ENCODE measurements around the gene SPANXN2.

DNA sequence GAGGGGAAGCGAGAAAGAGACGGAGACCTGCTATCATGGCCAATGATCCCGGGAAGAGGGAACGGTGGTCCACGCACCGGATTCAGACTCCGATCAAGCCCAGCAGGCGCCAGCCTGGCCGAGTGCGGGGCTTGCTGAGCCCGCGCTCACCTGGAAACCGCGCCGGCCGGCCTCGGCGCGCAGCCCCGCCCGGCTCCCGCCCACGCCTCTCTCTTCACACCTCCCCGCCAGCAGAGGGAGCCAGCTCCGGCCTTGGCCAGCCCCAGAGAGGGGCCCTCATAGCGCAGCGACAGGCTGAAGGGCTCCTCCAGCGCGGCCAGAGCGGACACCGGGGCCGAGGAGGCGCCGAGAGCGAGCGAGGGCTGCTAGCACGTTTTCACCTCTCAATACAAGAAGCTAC, 36.8 kb upstream of the SPANXN2 start:
- no peak for TF ChIP-seq POLR2A (IDR thresholded peaks at IDR 0.05; ENCODE audit: low read depth, low read length)
- TF ChIP-seq POLR2AphosphoS5 (IDR thresholded peaks at IDR 0.05; ENCODE audit: low read depth, low read length): no peak
